NT2/D1 (cell line): ENCODE results near the gene SRCIN1.
"Not testable (repeated sequence)": the region's sequence is repeated elsewhere in the genome, so short reads cannot be mapped to it uniquely, and the experiment has no call there.

Experiments
- SUZ12 ChIP-seq: IDR thresholded peaks from 2 replicates; pipeline ENCODE4 v1.6.1; 2011; ENCODE audit not compliant: insufficient read length, insufficient read depth; ENCODE audit errors: extremely low read depth
- YY1 ChIP-seq: IDR thresholded peaks from 2 replicates; pipeline ENCODE4 v1.6.1; 2011; ENCODE audit not compliant: insufficient read length, insufficient read depth
- ZNF274 ChIP-seq: IDR thresholded peaks from 2 replicates; pipeline ENCODE4 v1.6.1; 2011; ENCODE audit warnings: mild to moderate bottlenecking, low read depth, low read length

DNA sequence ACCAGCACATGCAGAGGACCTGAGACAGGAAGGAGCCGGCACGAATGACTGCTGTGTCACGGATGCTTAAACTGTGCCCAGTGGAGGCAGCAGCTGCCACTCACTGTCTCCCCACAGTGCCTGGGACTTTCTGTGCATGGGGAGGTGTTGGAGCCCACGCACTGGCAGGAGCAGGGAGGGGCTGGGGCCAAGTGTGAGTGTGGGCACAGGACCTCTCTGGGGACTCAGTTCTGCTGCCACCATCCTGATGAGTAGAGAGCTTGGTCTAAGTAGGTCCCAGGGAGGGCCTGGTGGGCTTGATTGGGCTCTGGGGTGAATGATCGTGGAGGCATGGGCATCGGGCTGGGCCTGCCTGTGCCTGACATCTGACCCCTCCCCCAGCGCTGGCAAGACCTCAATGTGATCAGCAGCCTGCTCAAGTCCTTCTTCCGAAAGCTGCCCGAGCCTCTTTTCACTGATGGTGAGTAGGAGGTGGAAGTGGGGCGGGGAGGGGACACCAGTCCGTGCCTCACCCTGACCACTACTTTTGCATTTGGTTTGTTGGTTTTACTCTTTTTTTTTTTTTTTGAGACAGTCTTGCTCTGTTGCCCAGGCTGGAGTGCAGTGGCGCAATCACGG lies 120.0 kb downstream of the SRCIN1 start:
- TF ChIP-seq ZNF274, SUZ12, YY1: not testable (repeated sequence)
